ENCODE data around the gene CWC22. TPM values are rescaled to one million over a fixed set of nuclear protein-coding genes. Genes with fewer than 3 reads are reported as not detected.
A peak's percentile ranks its signal among the peaks of the same experiment; 100 is the strongest.
"Not testable (repeated sequence)": the region's sequence is repeated elsewhere in the genome, so short reads cannot be mapped to it uniquely, and the experiment has no call there.

The CWC22 gene
- total RNA-seq, 2 donors from 2014 or later, result 21.4 to 23.4 TPM

DNA sequence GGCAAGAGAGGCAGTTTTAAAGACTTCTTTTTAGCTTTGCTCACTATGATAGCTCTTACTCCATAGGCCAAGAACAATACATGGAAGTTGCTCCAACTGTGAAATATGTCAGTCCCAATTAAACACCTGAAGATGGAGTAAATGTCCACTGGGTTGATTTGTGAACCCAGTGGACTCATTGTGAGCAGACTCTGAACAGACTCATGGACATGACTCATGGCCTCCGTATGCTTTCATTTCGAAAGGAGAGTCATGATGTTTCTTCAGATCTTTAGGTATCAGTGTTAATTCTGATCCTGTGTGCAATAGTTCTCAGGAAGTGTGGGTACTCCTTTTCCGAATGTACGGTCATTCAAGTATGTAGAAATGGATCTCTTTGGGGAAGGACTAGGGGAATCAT, 5.4 kb upstream of the CWC22 start:
- DNase-seq (ENCODE audit: low spot score in 2 of 2), result no peak

DNA sequence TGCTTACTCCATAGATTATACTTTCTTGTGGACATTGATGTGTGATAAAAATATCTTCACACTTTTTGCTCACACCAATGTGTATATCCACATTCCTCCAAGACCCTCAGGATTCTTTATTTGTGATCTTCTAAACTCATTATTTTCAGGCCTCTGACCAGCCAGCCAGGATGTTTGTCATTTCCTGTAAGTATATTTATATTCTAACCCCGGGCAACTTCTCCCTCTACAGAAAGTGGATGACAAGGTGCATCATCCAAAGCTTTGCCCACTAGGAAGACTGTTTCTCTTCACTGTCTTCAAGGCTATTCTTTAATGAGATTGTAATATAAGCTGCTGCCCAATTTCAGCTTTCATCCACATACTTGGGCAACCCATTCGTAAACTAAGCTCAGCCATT, 3.6 kb upstream of the CWC22 start:
- no peak overlapping the region for H3K27ac Mint-ChIP-seq
- no peaks in the 10 kb centered on the region for H3K9me3 Mint-ChIP-seq
- ATAC-seq (no peak), DNase-seq (ENCODE audit: low spot score in 2 of 2) (no peak)
- H3K36me3 Mint-ChIP-seq, result peaks cover 6 to 17% of the 10 kb centered on the region in 2 donors

More for the DNA sequence above, 5.4 kb upstream of the CWC22 start:
- Mint-ChIP-seq H3K9me3 (no peaks in the 10 kb centered on the region), H3K36me3 (peaks cover 0 to under 1% of the 10 kb centered on the region in 2 donors), H3K27ac (no peak overlapping the region)
- ATAC-seq, result peak; percentile 59 to 75

DNA sequence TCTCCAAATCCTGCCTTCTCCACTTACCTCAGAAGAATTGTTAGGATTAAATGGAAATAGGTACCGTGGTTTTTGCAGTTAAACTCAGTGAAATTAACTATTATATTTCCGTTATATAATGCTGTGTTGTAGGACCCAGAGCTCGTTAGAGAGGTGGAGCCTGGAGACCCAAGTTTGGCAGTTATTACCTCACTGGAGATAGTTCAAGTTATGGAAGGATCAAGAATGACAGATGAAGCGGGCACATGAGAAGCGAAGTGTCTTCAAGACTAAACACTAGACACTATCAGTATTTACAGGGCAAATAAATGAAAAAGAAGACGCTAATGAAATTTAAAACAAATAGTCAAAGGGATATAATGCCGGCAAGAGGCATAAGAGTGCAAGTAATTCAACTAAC, 866 bp downstream of the CWC22 start:
- no peak for DNase-seq (ENCODE audit: low spot score in 2 of 2)
- peaks cover 14 to 23% of the 10 kb centered on the region in 2 donors for H3K36me3 Mint-ChIP-seq
- no peaks in the 10 kb centered on the region for H3K9me3 Mint-ChIP-seq
- peak overlapping the region; percentile 96 to 99 for H3K27ac Mint-ChIP-seq
- no peak for ATAC-seq

DNA sequence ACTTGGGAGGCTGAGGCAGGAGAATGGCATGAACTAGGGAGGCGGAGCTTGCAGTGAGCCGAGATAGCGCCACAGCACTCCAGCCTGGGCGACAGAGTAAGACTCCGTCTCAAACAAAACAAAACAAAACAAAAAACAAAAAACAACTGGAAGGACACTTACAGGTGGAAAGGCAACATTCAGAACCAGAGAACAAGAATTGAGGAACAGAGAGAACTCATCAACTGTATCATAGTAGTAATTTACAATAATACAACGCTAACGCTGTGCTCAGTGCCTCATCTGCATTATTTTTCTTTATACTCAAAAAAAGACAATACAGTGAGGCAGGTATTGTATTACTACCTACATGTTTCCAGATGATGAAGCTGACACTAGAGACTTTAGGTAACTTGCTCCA, 1.6 kb downstream of the CWC22 start:
- H3K9me3 Mint-ChIP-seq; DNase-seq (ENCODE audit: low spot score in 2 of 2); ATAC-seq: not testable (repeated sequence)
- H3K36me3 Mint-ChIP-seq, result peaks cover 14 to 23% of the 10 kb centered on the region in 2 donors
- peak overlapping the region in 1 of 2 donors; percentile 69 for H3K27ac Mint-ChIP-seq

DNA sequence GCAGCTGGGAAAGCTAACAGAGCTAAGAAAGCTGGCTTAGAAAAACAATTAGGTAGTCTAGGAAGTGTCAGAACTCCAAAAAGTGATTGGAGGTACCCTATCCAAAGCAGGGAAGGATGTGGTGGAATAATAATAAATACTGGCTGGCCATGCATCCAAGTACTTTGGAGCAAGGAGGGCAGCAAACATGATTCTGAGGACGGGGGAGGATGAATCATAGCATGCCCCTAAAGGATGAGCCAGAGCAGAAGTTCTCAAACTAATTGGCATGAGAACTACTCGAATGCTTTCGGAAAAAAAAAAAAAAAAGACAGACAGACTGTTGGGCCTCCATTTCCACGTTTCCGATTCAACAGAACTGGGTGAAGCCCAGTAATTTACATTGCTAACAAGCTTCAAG, 2.4 kb downstream of the CWC22 start:
- DNase-seq (ENCODE audit: low spot score in 2 of 2) (no peak), ATAC-seq (no peak)
- H3K27ac Mint-ChIP-seq, result no peak overlapping the region
- H3K36me3 Mint-ChIP-seq, result peaks cover 14 to 23% of the 10 kb centered on the region in 2 donors
- no peaks in the 10 kb centered on the region for H3K9me3 Mint-ChIP-seq

DNA sequence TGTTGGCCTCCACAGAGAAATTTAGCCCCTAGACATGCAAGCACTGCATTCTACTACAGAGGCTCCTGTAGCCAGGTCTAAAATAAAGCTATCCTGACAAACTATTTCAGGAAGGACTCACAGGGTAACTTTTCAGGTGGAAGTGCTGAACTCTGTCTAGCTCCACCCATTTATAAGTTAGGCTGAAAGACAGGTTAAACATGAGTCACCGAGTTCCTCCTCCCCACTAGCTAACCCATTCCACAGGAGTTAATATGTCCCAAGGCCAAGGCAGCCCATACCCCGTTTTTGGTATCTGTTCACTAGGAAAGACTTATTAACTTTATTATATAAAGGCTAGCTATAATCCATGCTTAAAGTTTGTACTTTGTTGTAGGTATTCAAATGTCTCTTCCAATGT, 3.5 kb downstream of the CWC22 start:
- Mint-ChIP-seq H3K9me3 (no peaks in the 10 kb centered on the region), H3K36me3 (peaks cover 14 to 23% of the 10 kb centered on the region in 2 donors), H3K27ac (no peak overlapping the region)
- DNase-seq (ENCODE audit: low spot score in 2 of 2) (no peak), ATAC-seq (no peak)

DNA sequence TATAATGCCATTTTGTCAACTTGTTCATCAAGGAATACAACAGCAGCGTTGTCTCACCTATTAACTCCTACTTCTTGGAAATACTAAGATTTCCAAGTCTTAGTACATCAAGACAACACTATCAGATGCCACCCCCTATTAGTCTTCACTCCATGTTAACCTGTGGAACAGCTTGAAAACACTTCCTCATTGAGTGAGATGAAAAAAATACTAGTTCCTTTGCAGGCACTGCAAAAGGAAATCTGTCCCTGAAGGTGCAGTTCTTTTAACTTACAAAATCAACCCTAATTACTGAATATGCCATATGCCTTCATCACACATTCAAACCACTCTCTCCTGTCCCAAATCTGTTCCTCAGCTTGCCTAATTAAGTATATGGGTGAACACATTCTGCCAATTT, 4.0 kb downstream of the CWC22 start:
- no peak for ATAC-seq
- Mint-ChIP-seq H3K9me3 (no peaks in the 10 kb centered on the region), H3K27ac (no peak overlapping the region), H3K36me3 (peaks cover 14 to 23% of the 10 kb centered on the region in 2 donors)
- no peak for DNase-seq (ENCODE audit: low spot score in 2 of 2)

DNA sequence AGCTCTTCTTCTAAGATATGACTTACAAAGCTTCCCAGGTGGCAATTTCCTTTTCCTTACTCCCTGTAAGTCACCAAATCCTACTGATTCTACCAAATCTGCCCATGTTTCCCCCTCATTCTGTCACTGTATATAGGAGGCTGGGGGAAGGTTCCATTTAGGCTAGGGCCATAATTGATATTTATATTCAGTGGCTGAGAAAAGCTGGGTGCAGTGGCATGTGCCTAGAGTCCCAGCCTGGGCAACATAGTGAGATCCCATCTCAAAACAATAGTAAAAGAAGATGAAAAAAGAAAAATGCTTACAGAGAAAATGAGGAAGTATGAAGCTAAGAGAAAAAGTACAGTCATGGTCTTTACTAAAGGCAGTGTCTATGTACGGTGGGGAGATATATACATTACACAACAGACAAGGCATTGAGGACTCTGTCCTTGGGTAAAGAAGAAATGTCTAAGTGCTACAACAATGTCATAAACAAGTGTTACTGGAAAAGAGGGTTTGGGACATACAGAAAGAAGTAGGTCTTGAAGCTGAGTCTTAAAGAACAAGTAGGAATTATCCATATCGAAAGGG, 4.8 kb downstream of the CWC22 start:
- no peak for ATAC-seq
- no peak for DNase-seq (ENCODE audit: low spot score in 2 of 2)
- Mint-ChIP-seq H3K27ac (no peak overlapping the region), H3K36me3 (peaks cover 14 to 20% of the 10 kb centered on the region in 2 donors), H3K9me3 (no peaks in the 10 kb centered on the region)

DNA sequence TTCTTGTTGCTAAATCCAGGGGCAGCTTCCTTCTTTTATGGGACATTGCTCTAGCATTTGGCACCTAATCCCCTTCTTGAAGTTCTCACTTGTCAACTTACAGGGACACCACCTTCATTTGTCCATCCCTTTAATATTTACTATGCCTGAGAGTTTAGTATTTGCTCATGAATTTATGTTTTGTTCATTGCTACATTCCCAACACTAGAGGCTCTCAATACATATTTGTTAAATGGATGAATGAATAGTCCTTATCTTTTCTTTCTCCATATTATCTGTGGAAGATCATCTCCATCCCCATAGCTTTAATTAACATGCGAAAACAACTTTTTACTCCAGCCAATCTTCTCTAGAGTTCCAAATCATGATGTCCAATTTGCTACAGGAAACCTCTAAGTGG, 5.4 kb downstream of the CWC22 start:
- no peaks in the 10 kb centered on the region for H3K9me3 Mint-ChIP-seq
- H3K36me3 Mint-ChIP-seq, result peaks cover 14% of the 10 kb centered on the region in 2 donors
- no peak for DNase-seq (ENCODE audit: low spot score in 2 of 2)
- no peak overlapping the region for H3K27ac Mint-ChIP-seq
- ATAC-seq, result no peak

DNA sequence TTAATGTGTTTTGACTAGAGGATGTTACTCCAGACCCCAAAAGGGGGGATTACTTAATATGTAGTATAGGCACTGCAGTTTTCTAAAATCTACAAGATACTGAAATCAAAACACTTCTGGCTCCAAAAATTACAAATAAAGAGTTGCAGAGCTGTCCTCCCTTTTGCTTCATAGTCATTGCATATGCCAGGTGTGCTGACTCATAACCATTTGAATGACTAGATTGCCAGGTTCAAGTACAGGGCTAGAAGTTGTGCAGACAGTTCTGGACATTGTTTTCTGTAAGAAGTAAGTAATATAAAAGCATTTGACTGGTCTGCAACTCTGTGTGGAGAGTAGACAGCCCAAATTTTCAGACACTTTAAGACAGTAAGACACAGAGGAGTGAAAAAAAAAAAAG, 6.7 kb downstream of the CWC22 start:
- peak; percentile 33 to 91 for ATAC-seq
- H3K27ac Mint-ChIP-seq, result no peak overlapping the region
- no peak for DNase-seq (ENCODE audit: low spot score in 2 of 2)
- H3K36me3 Mint-ChIP-seq, result peaks cover 5 to 8% of the 10 kb centered on the region in 2 donors
- no peaks in the 10 kb centered on the region for H3K9me3 Mint-ChIP-seq

DNA sequence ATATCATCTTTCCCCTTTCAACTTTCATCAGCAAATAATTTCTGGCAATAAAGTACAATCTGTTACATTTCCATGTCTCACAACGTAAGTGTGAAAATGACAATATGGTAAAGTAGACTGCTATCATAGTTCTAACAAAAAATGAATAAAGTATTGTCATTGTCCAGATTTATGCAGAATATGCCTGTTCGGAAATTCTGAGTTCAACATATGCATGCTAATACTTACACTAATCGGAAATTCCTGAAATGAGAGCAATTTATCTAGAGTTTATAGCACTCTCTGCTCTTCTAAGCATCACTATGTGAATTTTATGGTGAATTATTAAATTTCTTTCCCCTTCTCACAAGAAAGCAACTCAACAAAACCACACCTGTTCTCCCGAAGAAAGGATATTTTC, 8.1 kb downstream of the CWC22 start:
- DNase-seq (ENCODE audit: low spot score in 2 of 2), result no peak
- H3K9me3 Mint-ChIP-seq, result no peaks in the 10 kb centered on the region
- ATAC-seq, result no peak
- peaks cover 5 to 8% of the 10 kb centered on the region in 2 donors for H3K36me3 Mint-ChIP-seq
- H3K27ac Mint-ChIP-seq, result no peak overlapping the region

DNA sequence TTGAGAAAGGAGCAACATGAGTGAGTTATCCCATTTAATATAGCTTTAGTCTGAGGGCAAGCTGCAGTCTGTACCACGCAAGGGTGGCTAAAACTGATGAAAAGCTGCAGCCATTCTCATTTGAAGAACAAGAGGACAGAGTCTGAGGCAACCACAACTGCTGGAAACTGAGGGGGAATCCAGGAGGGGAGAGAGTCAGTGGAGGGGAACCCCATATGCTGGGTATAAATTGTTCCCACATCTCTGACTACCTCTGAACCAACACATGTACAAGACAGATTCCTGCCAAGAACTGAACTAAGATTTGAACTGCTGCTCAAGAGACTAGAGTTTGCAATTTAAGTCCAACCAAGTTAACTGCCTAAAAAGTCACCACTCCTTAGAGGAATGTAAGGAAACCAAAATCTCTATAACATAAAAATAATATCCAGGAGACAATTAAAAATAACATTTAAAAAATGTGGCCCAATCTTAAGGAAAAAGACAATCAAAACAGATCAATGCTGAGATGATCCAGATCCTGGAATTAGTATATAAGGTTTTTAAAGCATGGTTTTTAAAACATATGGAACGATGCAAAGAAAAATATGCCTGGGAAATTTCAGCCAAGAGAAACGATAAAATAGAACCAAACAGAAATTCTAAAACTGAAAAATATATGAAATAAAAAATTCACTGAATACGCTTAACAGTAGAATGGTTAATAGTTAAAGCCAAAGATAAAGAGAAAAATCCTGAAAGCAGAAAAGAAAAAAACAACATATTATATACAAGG, 11.2 kb downstream of the CWC22 start:
- Mint-ChIP-seq H3K9me3 (no peaks in the 10 kb centered on the region), H3K36me3 (peaks cover 8 to 12% of the 10 kb centered on the region in 2 donors), H3K27ac (peak overlapping the region in 1 of 2 donors; percentile 12)
- DNase-seq (ENCODE audit: low spot score in 2 of 2), result no peak
- ATAC-seq, result peak; percentile 37 to 78

DNA sequence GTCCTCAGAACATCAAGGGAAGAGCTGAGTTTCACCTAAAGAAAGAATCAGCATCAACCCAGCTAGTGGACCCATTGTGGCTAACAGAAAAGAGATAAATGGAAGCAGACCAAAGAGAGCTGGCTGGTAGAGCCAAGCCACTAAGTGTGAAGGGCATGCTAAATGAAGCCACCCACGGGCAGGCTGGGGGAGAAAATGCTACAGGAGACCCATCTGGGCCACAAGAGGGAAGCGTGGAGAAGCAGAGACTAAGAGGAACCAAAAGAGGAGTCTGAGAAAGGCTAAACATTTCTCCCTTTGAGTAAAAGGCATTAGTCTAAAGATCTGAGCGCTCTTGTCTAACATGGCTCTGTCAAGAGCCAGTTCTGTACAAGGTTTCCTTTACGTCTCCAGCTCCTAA, 15.8 kb downstream of the CWC22 start:
- Mint-ChIP-seq H3K9me3 (no peaks in the 10 kb centered on the region), H3K36me3 (peaks cover 8 to 23% of the 10 kb centered on the region in 2 donors), H3K27ac (peak overlapping the region; percentile 6 to 92)
- DNase-seq (ENCODE audit: low spot score in 2 of 2) (no peak), ATAC-seq (peak; percentile 13 to 37)

DNA sequence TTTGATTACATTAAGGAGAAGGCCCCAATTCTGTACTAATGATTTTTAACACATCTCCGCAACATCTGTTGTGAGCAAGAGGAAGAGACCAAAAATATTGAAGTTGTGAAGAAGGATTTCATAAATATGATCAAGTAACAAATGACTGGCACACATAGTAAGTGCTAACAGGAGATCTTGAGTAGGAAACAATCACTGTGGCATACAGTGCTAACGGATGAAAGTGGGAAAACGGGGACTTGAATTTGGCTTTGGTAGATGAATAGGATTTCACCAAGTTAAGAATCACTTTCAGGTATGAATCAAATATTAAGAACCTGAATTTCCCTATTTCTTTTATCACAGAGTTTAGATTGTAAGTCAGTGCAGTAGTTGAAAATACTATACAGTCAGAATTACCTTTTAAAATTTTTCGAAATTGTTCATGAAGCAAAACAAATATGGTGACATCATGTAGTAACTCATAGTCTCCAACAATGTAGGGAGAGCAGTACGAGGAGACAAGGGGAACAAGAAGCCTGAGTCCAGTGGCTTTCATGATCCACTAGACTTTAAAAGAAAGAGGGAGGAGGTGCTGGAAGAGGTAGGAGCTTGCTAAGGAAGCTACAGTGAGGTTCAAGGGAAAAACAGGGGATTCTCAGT, 16.3 kb downstream of the CWC22 start:
- DNase-seq (ENCODE audit: low spot score in 2 of 2), result no peak
- Mint-ChIP-seq H3K9me3 (no peaks in the 10 kb centered on the region), H3K36me3 (peaks cover 13 to 29% of the 10 kb centered on the region in 2 donors), H3K27ac (peak overlapping the region; percentile 6 to 92)
- ATAC-seq, result peak; percentile 45 to 81

DNA sequence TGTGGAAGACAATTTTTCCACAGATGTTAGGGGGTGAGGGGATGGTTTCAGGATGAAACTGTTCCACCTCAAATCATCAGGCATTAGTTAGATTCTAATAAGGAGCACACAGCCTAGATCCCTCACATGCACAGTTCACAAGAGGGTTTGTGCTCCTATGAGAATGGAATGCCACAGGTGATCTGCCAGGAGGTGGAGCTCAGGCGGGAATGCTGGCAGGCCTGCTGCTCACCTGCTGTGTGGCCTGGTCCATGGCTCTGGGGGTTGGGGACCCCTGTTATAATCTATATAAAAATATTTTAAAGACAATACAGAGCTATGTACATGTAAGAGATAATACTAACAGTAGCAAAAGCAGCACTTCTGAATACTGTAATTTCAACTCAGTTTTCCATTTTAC, 19.2 kb downstream of the CWC22 start:
- no peak for ATAC-seq
- no peak for DNase-seq (ENCODE audit: low spot score in 2 of 2)
- H3K27ac Mint-ChIP-seq, result no peak overlapping the region
- H3K36me3 Mint-ChIP-seq, result peaks cover 22 to 54% of the 10 kb centered on the region in 2 donors
- no peaks in the 10 kb centered on the region for H3K9me3 Mint-ChIP-seq

DNA sequence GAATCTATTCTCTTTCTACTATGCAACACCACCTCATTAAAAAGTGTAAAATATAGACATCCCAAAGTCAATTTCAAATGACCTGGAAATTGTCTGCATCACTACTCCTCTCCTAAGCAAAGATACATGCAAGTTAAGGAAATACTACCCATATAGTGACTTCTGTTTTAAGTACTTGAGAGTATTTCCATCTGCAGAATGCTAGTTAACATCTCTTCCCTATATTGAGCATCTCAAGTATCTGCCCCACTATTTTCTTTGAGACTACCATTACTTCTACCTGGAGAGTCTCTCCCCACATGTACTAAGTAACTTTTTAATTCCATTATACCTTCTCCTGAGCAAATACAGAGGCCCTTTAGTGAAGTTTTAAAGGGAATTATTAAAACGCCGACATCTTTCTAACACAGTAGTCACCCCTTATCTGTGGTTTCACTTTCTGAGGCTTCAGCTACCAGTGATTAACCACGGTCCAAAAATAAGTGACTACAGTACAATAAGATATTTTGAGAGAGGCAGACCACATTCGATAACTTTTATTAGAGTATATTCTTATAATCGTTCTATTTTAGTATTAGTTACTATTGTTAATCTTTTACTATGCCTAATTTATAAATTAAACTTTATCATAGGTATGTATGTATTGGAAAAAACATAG, 21.8 kb downstream of the CWC22 start:
- DNase-seq (ENCODE audit: low spot score in 2 of 2) (no peak), ATAC-seq (no peak)
- Mint-ChIP-seq H3K27ac (no peak overlapping the region), H3K36me3 (peaks cover 27 to 49% of the 10 kb centered on the region in 2 donors), H3K9me3 (no peaks in the 10 kb centered on the region)
